GM23338 (cell line): ENCODE results near the gene AOC3. TPM values are rescaled to one million over a fixed set of nuclear protein-coding genes. Genes with fewer than 3 reads are reported as not detected.

Source experiments
- microRNA-seq: library from miRNA; unstranded; fragments of <30 nt; microRNA quantifications from one replicate; pipeline ENCODE4, GENCODE V29; 2017
- polyA plus RNA-seq: library from polyadenylated mRNA; unstranded; fragments of >200 nt; fragmentation: Nextera tagmentation; extraction: Ambion mirVana; gene quantifications from 2 replicates; pipeline ENCODE4 v1.2.1, GENCODE V29; 2016
- small RNA-seq: library from RNA; depleted of rRNA; stranded (forward); fragments of <200 nt; gene quantifications from one replicate; pipeline ENCODE3, GENCODE V24; 2014; ENCODE audit warnings: low replicate concordance
- total RNA-seq: library from RNA; depleted of rRNA; stranded (reverse); fragments of >200 nt; shearing (Covaris generic); gene quantifications from 2 replicates; pipeline ENCODE4 v1.2.3, GENCODE V29; 2014; rRNA removed

The AOC3 gene
- total and polyA plus RNA-seq, 2 experiments from 2014 or later: 1.4 to 1.7 TPM

Small RNAs within 50 kb of the gene (microRNA-seq; reads per million reads assigned to microRNA genes)
- not detected for gene MIR6781

Small RNAs within 50 kb of the gene (small RNA-seq; reads per million reads assigned to genes)
- gene MIR6781 (not detected), gene RNU6-287P (not detected)

Other genes with a start within 250 kb of the AOC3 start
- gene RETREG3, start 241.8 kb upstream of the AOC3 start, total RNA-seq: 35.4 and 38.2 TPM in 2 replicates
- gene RETREG3, start 241.8 kb upstream of the AOC3 start, polyA plus RNA-seq: 8.0 and 10.5 TPM in 2 replicates
- gene TUBG1, start 241.5 kb upstream of the AOC3 start, total RNA-seq: 82.8 and 101 TPM in 2 replicates
- gene TUBG1, start 241.5 kb upstream of the AOC3 start, polyA plus RNA-seq: 110 and 117 TPM in 2 replicates
- 15.3 and 18.2 TPM in 2 replicates for gene TUBG2, start 191.9 kb upstream of the AOC3 start, total RNA-seq
- gene TUBG2, start 191.9 kb upstream of the AOC3 start, polyA plus RNA-seq: 16.5 and 19.0 TPM in 2 replicates
- 24.2 and 24.8 TPM in 2 replicates for gene PLEKHH3, start 174.2 kb upstream of the AOC3 start, total RNA-seq
- gene PLEKHH3, start 174.2 kb upstream of the AOC3 start, polyA plus RNA-seq: 10.9 and 13.8 TPM in 2 replicates
- 1.1 and 1.7 TPM in 2 replicates for gene CCR10, start 169.4 kb upstream of the AOC3 start, total RNA-seq
- gene CCR10, start 169.4 kb upstream of the AOC3 start, polyA plus RNA-seq: 2.7 and 3.0 TPM in 2 replicates
- 2.9 and 5.0 TPM in 2 replicates for gene CNTNAP1, start 168.7 kb upstream of the AOC3 start, total RNA-seq
- gene CNTNAP1, start 168.7 kb upstream of the AOC3 start, polyA plus RNA-seq: 0.75 and 1.3 TPM in 2 replicates
- gene EZH1, start 106.2 kb upstream of the AOC3 start, total RNA-seq: 16.3 and 16.9 TPM in 2 replicates
- gene EZH1, start 106.2 kb upstream of the AOC3 start, polyA plus RNA-seq: 17.5 and 18.0 TPM in 2 replicates
- 2.6 and 8.8 TPM in 2 replicates for gene RAMP2, start 90.0 kb upstream of the AOC3 start, total RNA-seq
- gene RAMP2, start 90.0 kb upstream of the AOC3 start, polyA plus RNA-seq: 28.3 and 29.5 TPM in 2 replicates
- gene VPS25, start 77.8 kb upstream of the AOC3 start, total RNA-seq: 110 and 129 TPM in 2 replicates
- 93.5 and 105 TPM in 2 replicates for gene VPS25, start 77.8 kb upstream of the AOC3 start, polyA plus RNA-seq
- 0.10 and 0.54 TPM in 2 replicates for gene WNK4, start 70.6 kb upstream of the AOC3 start, total RNA-seq
- gene WNK4, start 70.6 kb upstream of the AOC3 start, polyA plus RNA-seq: 0.65 and 0.83 TPM in 2 replicates
- 57.6 and 81.2 TPM in 2 replicates for gene COA3, start 52.5 kb upstream of the AOC3 start, total RNA-seq
- gene COA3, start 52.5 kb upstream of the AOC3 start, polyA plus RNA-seq: 123 and 138 TPM in 2 replicates
- gene CNTD1, start 52.3 kb upstream of the AOC3 start, total RNA-seq: not detected in 2 replicates
- 0.80 and 1.1 TPM in 2 replicates for gene CNTD1, start 52.3 kb upstream of the AOC3 start, polyA plus RNA-seq
- gene BECN1, start 26.9 kb upstream of the AOC3 start, total RNA-seq: 54.8 and 57.2 TPM in 2 replicates
- gene BECN1, start 26.9 kb upstream of the AOC3 start, polyA plus RNA-seq: 35.5 and 41.8 TPM in 2 replicates
- 178 and 201 TPM in 2 replicates for gene PSME3, start 17.8 kb upstream of the AOC3 start, total RNA-seq
- gene PSME3, start 17.8 kb upstream of the AOC3 start, polyA plus RNA-seq: 85.2 and 93.5 TPM in 2 replicates
- gene AOC2, start 6.6 kb upstream of the AOC3 start, total RNA-seq: 5.7 and 5.8 TPM in 2 replicates
- 2.0 and 2.1 TPM in 2 replicates for gene AOC2, start 6.6 kb upstream of the AOC3 start, polyA plus RNA-seq
- gene G6PC1, start 49.6 kb downstream of the AOC3 start, total RNA-seq: not detected in 2 replicates
- not detected in 2 replicates for gene G6PC1, start 49.6 kb downstream of the AOC3 start, polyA plus RNA-seq
- gene AARSD1, start 113.3 kb downstream of the AOC3 start, total RNA-seq: 25.7 and 28.4 TPM in 2 replicates
- gene AARSD1, start 113.3 kb downstream of the AOC3 start, polyA plus RNA-seq: 69.6 and 74.4 TPM in 2 replicates
- 2.3 and 7.7 TPM in 2 replicates for gene PTGES3L, start 128.9 kb downstream of the AOC3 start, total RNA-seq
- gene PTGES3L, start 128.9 kb downstream of the AOC3 start, polyA plus RNA-seq: 2.0 and 2.5 TPM in 2 replicates
- gene RUNDC1, start 129.4 kb downstream of the AOC3 start, total RNA-seq: 11.1 and 11.9 TPM in 2 replicates
- 6.1 and 6.9 TPM in 2 replicates for gene RUNDC1, start 129.4 kb downstream of the AOC3 start, polyA plus RNA-seq
- 1,307 and 1,784 TPM in 2 replicates for gene RPL27, start 147.2 kb downstream of the AOC3 start, total RNA-seq
- gene RPL27, start 147.2 kb downstream of the AOC3 start, polyA plus RNA-seq: 2,722 and 2,793 TPM in 2 replicates
- gene IFI35, start 155.6 kb downstream of the AOC3 start, total RNA-seq: 2.3 and 3.3 TPM in 2 replicates
- gene IFI35, start 155.6 kb downstream of the AOC3 start, polyA plus RNA-seq: 1.5 and 1.8 TPM in 2 replicates
- gene VAT1, start 171.2 kb downstream of the AOC3 start, total RNA-seq: 227 and 300 TPM in 2 replicates
- gene VAT1, start 171.2 kb downstream of the AOC3 start, polyA plus RNA-seq: 233 and 267 TPM in 2 replicates
- 20.8 and 22.9 TPM in 2 replicates for gene RND2, start 174.0 kb downstream of the AOC3 start, total RNA-seq
- gene RND2, start 174.0 kb downstream of the AOC3 start, polyA plus RNA-seq: 18.5 and 20.4 TPM in 2 replicates